Psoas muscle (tissue), 8 donors: ENCODE measurements around the gene ELP5. TPM values are rescaled to one million over a fixed set of nuclear protein-coding genes. Genes with fewer than 3 reads are reported as not detected.
A peak's percentile ranks its signal among the peaks of the same experiment; 100 is the strongest.

ENCODE experiments used
- ATAC-seq, 4 donors: fragments of 200-7000 bp; cut with Tn5 transposase; one replicate each; pipeline ENCODE4 v1.9.1; 2020; ENCODE audit warnings: moderate library complexity in 3 of 4, mild to moderate bottlenecking in 2 of 4
- DNase-seq, 2 donors: peaks; one replicate each; pipeline ENCODE4 v3.0.0-alpha.2; 2020
- H3K27ac ChIP-seq: fragments of 200-600 bp; one replicate; pipeline ENCODE4 v1.8.0; 2022
- H3K27me3 ChIP-seq, 3 donors: fragments of 200-600 bp in 1 of 3; one replicate each; pipeline versions ENCODE4 v1.6.1 to v1.8.0; 2013 to 2022; ENCODE audit warnings: low read length in 2 of 3, mild to moderate bottlenecking in 2 of 3, moderate library complexity in 1 of 3; ENCODE audit not compliant: insufficient read depth in 3 of 3
- H3K36me3 ChIP-seq, 2 donors: fragments of 200-600 bp in 1 of 2; one replicate each; pipeline versions ENCODE4 v1.6.1 to v1.8.0; 2013 to 2022; ENCODE audit warnings: low read depth in 1 of 2, mild to moderate bottlenecking in 1 of 2, moderate library complexity in 1 of 2; ENCODE audit not compliant: insufficient read depth in 1 of 2
- H3K4me1 ChIP-seq: fragments of 200-600 bp; one replicate; pipeline ENCODE4 v1.8.0; 2022
- H3K4me3 ChIP-seq: fragments of 200-600 bp; one replicate; pipeline ENCODE4 v1.8.0; 2022; ENCODE audit warnings: mild to moderate bottlenecking
- H3K9me3 ChIP-seq: fragments of 200-600 bp; one replicate; pipeline ENCODE4 v1.8.0; 2022
- CTCF ChIP-seq: fragments of 200-600 bp; IDR thresholded peaks from one replicate; pipeline ENCODE4 v1.8.0; 2022; ENCODE audit warnings: antibody characterized with exemption
- WGBS, 3 donors: extraction: QIAGEN DNeasy Blood & Tissue Kit; methylation state at CpG; one replicate each; pipeline versions ENCODE4 v1.1.6 to v1.1.7; 2013; 5-methylcytosine and 5-hydroxymethylcytosine counted together
- intact Hi-C, 2 donors: fragments of 100-400 bp; cut with DNase I; formaldehyde crosslinking; loops; one replicate each; pipeline versions ENCODE4 v1.11.0 to v1.14.2; 2022
- polyA plus RNA-seq, 3 donors: library from polyadenylated mRNA; stranded (reverse); fragments of 200-250 nt; gene quantifications; one replicate each; pipeline ENCODE4 v1.2.3, GENCODE V29; 2013
- total RNA-seq, 4 donors: library from RNA; stranded (reverse); fragmentation: NEBNext Ultra II Directional in 2 of 4; extraction: Animal tissue kit (Norgen Biotek cat#: 25700) in 2 of 4; gene quantifications; one replicate each; pipeline versions ENCODE4 v1.2.1 to v1.2.4, GENCODE V29; 2021 to 2023
- donor health status: healthy with polysubstance abuse.
- donor health status: DM: no; HTN: no; CAD: no; lungs with moderate emphysema.
- donor health status: Bipolar disorder and iron deficiency.
- donor health status: healthy.
- donor health status: DM: yes; HTN: yes; CAD: no.
- donor health status: DM: no; HTN: no; CAD: no.
- donor health status: DM: no; HTN: no; CAD: no.
- donor health status: DM: yes; HTN: yes; CAD: no.

The ELP5 gene
- total and polyA plus RNA-seq, 7 donors, result 50.4 to 104 (median 81.0) TPM

- no peaks in the 10 kb centered on the region for H3K27me3 ChIP-seq
- intact Hi-C loops, result no loop called here
- H3K4me1 ChIP-seq, result peaks cover 23% of the 10 kb centered on the region
- WGBS, 3 donors, result 89 to 90% (median 89%) methylated on average over 14 of the region's 14 CpGs
- no peak overlapping the region for H3K4me3 ChIP-seq
- no peak for TF ChIP-seq CTCF
- peaks cover 7 to 68% of the 10 kb centered on the region in 2 donors for H3K36me3 ChIP-seq
- H3K27ac ChIP-seq, result no peak overlapping the region
- no peak for DNase-seq
- no peak for ATAC-seq
- no peaks in the 10 kb centered on the region for H3K9me3 ChIP-seq
These were observed 23.1 kb upstream of the ELP5 start for GRCh38 chr17:7228920-7229319.

- ATAC-seq, result no peak
- intact Hi-C loops, result no loop called here
- DNase-seq, result peak in 1 of 2 donors; percentile 9
These were observed 22.5 kb upstream of the ELP5 start for GRCh38 chr17:7229504-7229903.

GRCh38 chr17:7232114-7232513 lies 19.9 kb upstream of the ELP5 start:
- ATAC-seq, result no peak
- WGBS, 3 donors, result 65 to 78% (median 66%) methylated on average over 5 of the region's 5 CpGs
- Histone ChIP-seq H3K4me1 (peaks cover 29% of the 10 kb centered on the region), H3K9me3 (no peaks in the 10 kb centered on the region), H3K27me3 (no peaks in the 10 kb centered on the region), H3K4me3 (peak overlapping the region; percentile 94), H3K36me3 (peaks cover 0 to 55% of the 10 kb centered on the region in 2 donors), H3K27ac (no peak overlapping the region)
- DNase-seq, result no peak
- TF ChIP-seq CTCF, result no peak
- intact Hi-C loops, result loop anchor here in 1 of 2 donors (10.0 kb wide), 1 partner anchor 353 kb away; the partner anchor contains the start of gene MPDU1

More at GRCh38 chr17:7229504-7229903, 22.5 kb upstream of the ELP5 start:
- Histone ChIP-seq H3K4me1 (peaks cover 18% of the 10 kb centered on the region), H3K9me3 (no peaks in the 10 kb centered on the region), H3K4me3 (no peak overlapping the region), H3K27me3 (no peaks in the 10 kb centered on the region), H3K36me3 (peaks cover 7 to 62% of the 10 kb centered on the region in 2 donors), H3K27ac (no peak overlapping the region)
- no peak for TF ChIP-seq CTCF
- 94 to 96% (median 96%) methylated on average over 18 to 19 of the region's 19 CpGs for WGBS, 3 donors

- H3K9me3 ChIP-seq, result no peaks in the 10 kb centered on the region
- ATAC-seq, result peak in 2 of 4 donors; percentile 0
- H3K27me3 ChIP-seq, result no peaks in the 10 kb centered on the region
- 0 to 1% (median 1%) methylated on average over 9 of the region's 9 CpGs for WGBS, 3 donors
- TF ChIP-seq CTCF, result no peak
- H3K4me1 ChIP-seq, result peaks cover 29% of the 10 kb centered on the region
- peak overlapping the region; percentile 94 for H3K4me3 ChIP-seq
- peak overlapping the region; percentile 81 for H3K27ac ChIP-seq
- DNase-seq, result no peak
- intact Hi-C loops, result loop anchor here in 1 of 2 donors (10.0 kb wide), 1 partner anchor 351 kb away; the partner anchor contains the start of gene MPDU1
- H3K36me3 ChIP-seq, result peaks cover 0 to 40% of the 10 kb centered on the region in 2 donors
These were observed 18.3 kb upstream of the ELP5 start for GRCh38 chr17:7233701-7234082.
